ENCODE data around the gene GPR3. TPM values are rescaled to one million over a fixed set of nuclear protein-coding genes. Genes with fewer than 3 reads are reported as not detected.
A peak's percentile ranks its signal among the peaks of the same experiment; 100 is the strongest.

The GPR3 gene
- total RNA-seq, 1 experiment from 2014 or later, result 4.4 TPM

GRCh38 chr1:27444632-27445031 lies 52.2 kb downstream of the GPR3 start:
- H4K20me1 ChIP-seq (ENCODE audit: control insufficient read depth, insufficient read depth, insufficient read length), result no peaks in the 10 kb centered on the region
- Mint-ChIP-seq H3K9me3 (no peaks in the 10 kb centered on the region), H3K4me3 (no peak overlapping the region), H3K36me3 (ENCODE audit: insufficient read depth in 1 of 3, low read depth in 3 of 3) (peaks cover 0 to 2% (median 0%) of the 10 kb centered on the region in 3 experiments; a peak in 2 of 7 replicates), H3K4me1 (peaks cover 5 to 7% of the 10 kb centered on the region in 2 experiments), H3K27me3 (ENCODE audit: low read depth) (no peaks in the 10 kb centered on the region), H3K27ac (peak overlapping the region in 1 of 3 experiments; percentile 30; a peak in 1 of 7 replicates)
- no peak overlapping the region for H2AK5ac ChIP-seq (ENCODE audit: insufficient read length, low read length)
- H3K27ac ChIP-seq (ENCODE audit: insufficient read length, low read depth, low read length), result no peak overlapping the region
- no peak overlapping the region for H3K4ac ChIP-seq (ENCODE audit: low read depth, low read length)
- no peak overlapping the region for H3K9ac ChIP-seq (ENCODE audit: extremely low read depth, insufficient read length, low read length)
- no peak overlapping the region for H3T11ph ChIP-seq (ENCODE audit: low read length)
- no peak overlapping the region for H2BK20ac ChIP-seq (ENCODE audit: low read depth, low read length, poor library complexity, severe bottlenecking)
- no peak for DNase-seq
- no peaks in the 10 kb centered on the region; the same call in 1 of the 2 replicates for H3K4me1 ChIP-seq (ENCODE audit: insufficient read depth, low read length)
- H2AFZ ChIP-seq (ENCODE audit: low read length), result no peak overlapping the region
- H3K18ac ChIP-seq (ENCODE audit: insufficient read length, low read depth, low read length), result no peak overlapping the region
- H3K4me2 ChIP-seq (ENCODE audit: insufficient read depth, insufficient read length, low read length), result no peak overlapping the region
- H3K23ac ChIP-seq (ENCODE audit: insufficient read length, low read depth, low read length), result no peak overlapping the region
- no peak overlapping the region for H3K56ac ChIP-seq (ENCODE audit: insufficient read length, low read depth, low read length)
- H3K23me2 ChIP-seq (ENCODE audit: insufficient read length, low read depth, low read length, poor library complexity, severe bottlenecking), result no peaks in the 10 kb centered on the region
- no peak overlapping the region for H2BK12ac ChIP-seq (ENCODE audit: insufficient read length, low read depth, low read length)
- no peaks in the 10 kb centered on the region for H3K79me1 ChIP-seq (ENCODE audit: insufficient read depth, low read depth, low read length, poor library complexity, severe bottlenecking)
- H4K5ac ChIP-seq (ENCODE audit: insufficient read length, low read depth, low read length), result no peak overlapping the region
- TF ChIP-seq, protein P1, sequence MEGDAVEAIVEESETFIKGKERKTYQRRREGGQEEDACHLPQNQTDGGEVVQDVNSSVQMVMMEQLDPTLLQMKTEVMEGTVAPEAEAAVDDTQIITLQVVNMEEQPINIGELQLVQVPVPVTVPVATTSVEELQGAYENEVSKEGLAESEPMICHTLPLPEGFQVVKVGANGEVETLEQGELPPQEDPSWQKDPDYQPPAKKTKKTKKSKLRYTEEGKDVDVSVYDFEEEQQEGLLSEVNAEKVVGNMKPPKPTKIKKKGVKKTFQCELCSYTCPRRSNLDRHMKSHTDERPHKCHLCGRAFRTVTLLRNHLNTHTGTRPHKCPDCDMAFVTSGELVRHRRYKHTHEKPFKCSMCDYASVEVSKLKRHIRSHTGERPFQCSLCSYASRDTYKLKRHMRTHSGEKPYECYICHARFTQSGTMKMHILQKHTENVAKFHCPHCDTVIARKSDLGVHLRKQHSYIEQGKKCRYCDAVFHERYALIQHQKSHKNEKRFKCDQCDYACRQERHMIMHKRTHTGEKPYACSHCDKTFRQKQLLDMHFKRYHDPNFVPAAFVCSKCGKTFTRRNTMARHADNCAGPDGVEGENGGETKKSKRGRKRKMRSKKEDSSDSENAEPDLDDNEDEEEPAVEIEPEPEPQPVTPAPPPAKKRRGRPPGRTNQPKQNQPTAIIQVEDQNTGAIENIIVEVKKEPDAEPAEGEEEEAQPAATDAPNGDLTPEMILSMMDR (conservative IDR thresholded peaks at IDR 0.05), result no peak
- no peak overlapping the region for H3K14ac ChIP-seq (ENCODE audit: insufficient read depth, low read length)
- no CpG with 5 or more reads among the region's 1 CpG for WGBS (ENCODE audit: extremely low coverage, insufficient read length, low lambda C conversion rate)
- no peaks in the 10 kb centered on the region; the same call in 1 of the 2 replicates for H3K79me2 ChIP-seq (ENCODE audit: insufficient read depth, low read length)
- H2BK120ac ChIP-seq (ENCODE audit: low read depth, low read length, poor library complexity, severe bottlenecking), result no peak overlapping the region
- H4K8ac ChIP-seq (replicated peaks; ENCODE audit: insufficient read length, low read depth, low read length), result no peak overlapping the region
- no peak overlapping the region for H4K91ac ChIP-seq (ENCODE audit: insufficient read length, low read depth, low read length)
- no peak overlapping the region for H2BK5ac ChIP-seq (ENCODE audit: insufficient read length, low read length)
- no peak overlapping the region for H2BK15ac ChIP-seq (ENCODE audit: low read depth, low read length)
- H3K27me3 ChIP-seq (ENCODE audit: insufficient read depth, low read length), result no peaks in the 10 kb centered on the region
- no peaks in the 10 kb centered on the region for H3K9me3 ChIP-seq (ENCODE audit: control insufficient read depth, low read depth, low read length)

Other genes starting within 250 kb of the GPR3 start
- gene SLC9A1, start 237.5 kb upstream of the GPR3 start, total RNA-seq (2021), result 20.8 and 21.3 TPM in 2 replicates
- gene WDTC1, start 158.0 kb upstream of the GPR3 start, total RNA-seq (2021), result 19.0 and 20.5 TPM in 2 replicates
- 36.8 and 37.0 TPM in 2 replicates for gene TMEM222, start 70.5 kb upstream of the GPR3 start, total RNA-seq (2021)
- gene SYTL1, start 50.6 kb upstream of the GPR3 start, total RNA-seq (2021), result 12.0 and 13.0 TPM in 2 replicates
- gene MAP3K6, start 25.7 kb upstream of the GPR3 start, total RNA-seq (2021), result 7.0 and 7.7 TPM in 2 replicates
- gene FCN3, start 17.8 kb upstream of the GPR3 start, total RNA-seq (2021), result 0.22 TPM in 2 replicates
- 1.2 and 1.5 TPM in 2 replicates for gene CD164L2, start 9.3 kb upstream of the GPR3 start, total RNA-seq (2021)
- 65.9 and 69.2 TPM in 2 replicates for gene WASF2, start 97.5 kb downstream of the GPR3 start, total RNA-seq (2021)
- gene AHDC1, start 211.5 kb downstream of the GPR3 start, total RNA-seq (2021), result 23.7 and 29.4 TPM in 2 replicates
- 0.15 TPM in 1 of 2 replicates, not detected in the other for gene FGR, start 242.6 kb downstream of the GPR3 start, total RNA-seq (2021)

Measured in H9 (cell line).